NCI-H82 treated with DMSO at 0.1 percent for 48 hours (cell line): ENCODE data around the gene RAB5A.
A peak's percentile ranks its signal among the peaks of the same experiment; 100 is the strongest.
"Not testable (repeated sequence)": the region's sequence is repeated elsewhere in the genome, so short reads cannot be mapped to it uniquely, and the experiment has no call there.

Source experiments
- DNase-seq: peaks from one replicate; lab custom pipeline; 2025; ENCODE audit not compliant: unreplicated experiment; lab: John Stamatoyannopoulos, UW

The RAB5A gene

DNA sequence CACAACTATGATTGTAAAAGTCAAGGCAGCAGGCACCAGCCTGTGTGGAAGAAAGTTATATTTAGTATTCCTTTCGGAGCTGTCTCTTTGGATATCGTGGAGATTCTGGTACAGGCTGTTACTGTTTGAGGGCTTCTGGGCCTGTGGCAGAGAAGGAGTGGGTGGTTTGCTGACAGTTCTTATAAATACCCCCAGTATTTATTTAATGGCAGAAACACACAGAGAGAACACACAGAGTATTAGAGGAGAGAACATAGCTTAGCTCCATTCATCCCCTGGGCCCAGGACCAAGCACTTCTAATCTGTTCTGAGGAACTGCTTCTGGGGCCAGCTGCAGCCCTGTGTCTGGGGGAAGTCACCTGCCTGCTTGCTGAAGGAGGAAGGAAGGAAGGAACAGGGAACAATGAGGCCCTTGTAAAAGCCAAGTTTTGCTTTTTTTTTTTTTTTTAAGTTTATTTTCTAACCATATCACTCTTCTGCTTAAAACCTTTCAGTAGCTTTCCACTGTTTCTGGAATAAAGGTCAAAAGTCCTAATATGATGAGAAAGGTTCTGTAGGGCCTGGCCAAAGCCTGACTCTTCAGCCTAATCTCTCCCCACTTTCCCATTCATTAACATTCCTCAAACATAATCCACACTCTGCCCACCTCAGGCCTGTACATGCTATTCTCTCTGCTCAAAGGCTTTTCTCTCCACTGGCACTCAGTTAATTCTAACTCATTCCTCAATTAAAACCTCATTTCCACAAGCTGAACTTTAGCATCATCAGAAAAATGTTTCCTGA is 76.9 kb downstream of the RAB5A start:
- DNase-seq: peak; percentile 18

DNA sequence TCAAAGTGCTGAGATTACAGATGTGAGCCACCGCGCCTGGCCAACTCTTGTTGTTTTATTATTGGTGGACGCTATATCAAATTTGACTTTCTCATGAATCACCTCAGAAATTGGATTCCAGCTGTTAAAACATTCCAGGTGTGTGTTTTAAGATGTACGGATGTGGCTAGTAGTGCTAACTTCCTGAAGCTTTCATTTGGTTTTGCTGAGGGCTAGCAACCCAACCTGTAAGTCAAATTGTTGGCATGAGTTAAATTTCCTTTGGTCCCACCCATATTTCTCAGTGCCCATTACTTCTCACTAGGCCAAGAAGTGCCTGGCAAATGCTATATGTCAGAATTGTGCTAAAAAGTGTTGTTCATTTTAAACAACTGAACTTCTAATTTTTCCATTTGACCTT is 80.2 kb downstream of the RAB5A start:
- no peak for DNase-seq

DNA sequence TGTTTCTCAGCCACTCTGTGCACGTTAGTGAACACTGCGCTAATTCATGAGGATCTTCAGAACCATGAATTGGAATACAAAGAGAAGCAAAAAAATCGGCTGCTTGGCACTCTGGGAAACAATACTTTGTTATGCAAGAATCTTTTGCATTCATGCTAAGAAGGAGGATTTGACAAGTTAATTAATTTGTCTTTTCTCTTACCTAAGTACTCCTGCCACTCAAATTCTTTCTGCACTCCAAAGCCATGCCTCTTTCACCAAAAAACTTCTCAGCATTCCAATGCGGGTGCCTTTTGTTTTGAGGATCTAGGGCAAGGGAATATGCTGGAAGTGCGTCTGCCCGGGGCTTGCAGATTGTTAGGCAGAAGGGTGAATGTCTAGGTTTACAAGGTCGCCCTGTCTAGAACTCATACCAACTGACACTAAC is 82.0 kb downstream of the RAB5A start:
- DNase-seq: no peak

DNA sequence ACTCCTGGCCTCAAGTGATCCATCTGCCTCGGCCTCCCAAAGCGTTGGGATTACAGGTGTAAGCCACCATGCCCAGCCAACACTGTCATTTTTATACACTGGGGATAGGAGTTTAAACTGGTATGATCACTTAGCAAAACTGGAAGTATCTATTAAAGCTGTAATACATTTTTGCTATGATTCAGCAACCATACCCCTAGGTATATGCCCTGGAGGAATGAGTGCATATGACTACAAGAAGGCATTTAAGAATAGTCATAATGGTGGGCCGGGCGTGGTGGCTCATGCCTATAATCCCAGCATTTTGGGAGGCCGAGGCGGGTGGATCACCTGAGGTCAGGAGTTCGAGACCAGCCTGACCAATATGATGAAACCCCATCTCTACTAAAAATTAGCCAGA is 85.0 kb downstream of the RAB5A start:
- DNase-seq: not testable (repeated sequence)
